ENCODE data around the gene RAB40B.

DNA sequence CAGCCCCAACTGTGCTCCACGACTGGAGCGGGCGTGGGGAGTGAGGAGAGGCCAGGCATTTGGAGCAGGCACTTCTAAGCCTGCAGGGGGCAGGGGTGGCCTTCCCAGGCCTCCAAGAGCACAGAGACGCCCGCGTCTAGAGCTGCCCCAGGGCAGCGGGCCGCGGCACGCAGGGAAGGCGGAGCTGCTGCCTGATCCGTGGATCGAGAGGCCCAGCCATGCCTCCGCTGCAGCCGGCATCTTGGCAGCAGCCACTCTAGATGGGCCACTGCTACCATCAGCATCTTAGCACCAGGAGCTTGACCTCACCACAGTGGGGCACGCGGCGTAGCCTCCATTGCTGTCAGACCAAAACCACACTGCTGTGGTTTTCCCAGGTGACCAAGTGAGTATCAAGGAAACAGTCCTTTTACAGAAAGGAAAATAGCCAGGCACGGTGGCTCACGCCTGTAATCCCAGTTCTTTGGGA is 29.8 kb downstream of the RAB40B start:
- TF ChIP-seq, protein P1, sequence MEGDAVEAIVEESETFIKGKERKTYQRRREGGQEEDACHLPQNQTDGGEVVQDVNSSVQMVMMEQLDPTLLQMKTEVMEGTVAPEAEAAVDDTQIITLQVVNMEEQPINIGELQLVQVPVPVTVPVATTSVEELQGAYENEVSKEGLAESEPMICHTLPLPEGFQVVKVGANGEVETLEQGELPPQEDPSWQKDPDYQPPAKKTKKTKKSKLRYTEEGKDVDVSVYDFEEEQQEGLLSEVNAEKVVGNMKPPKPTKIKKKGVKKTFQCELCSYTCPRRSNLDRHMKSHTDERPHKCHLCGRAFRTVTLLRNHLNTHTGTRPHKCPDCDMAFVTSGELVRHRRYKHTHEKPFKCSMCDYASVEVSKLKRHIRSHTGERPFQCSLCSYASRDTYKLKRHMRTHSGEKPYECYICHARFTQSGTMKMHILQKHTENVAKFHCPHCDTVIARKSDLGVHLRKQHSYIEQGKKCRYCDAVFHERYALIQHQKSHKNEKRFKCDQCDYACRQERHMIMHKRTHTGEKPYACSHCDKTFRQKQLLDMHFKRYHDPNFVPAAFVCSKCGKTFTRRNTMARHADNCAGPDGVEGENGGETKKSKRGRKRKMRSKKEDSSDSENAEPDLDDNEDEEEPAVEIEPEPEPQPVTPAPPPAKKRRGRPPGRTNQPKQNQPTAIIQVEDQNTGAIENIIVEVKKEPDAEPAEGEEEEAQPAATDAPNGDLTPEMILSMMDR (IDR thresholded peaks at IDR 0.05), result peak in 3 of 6 experiments; percentile 25 to 49 (median 46)
- TF ChIP-seq POLR2A (IDR thresholded peaks at IDR 0.05), result no peak
